Sigmoid colon (tissue), 7 donors: Measurements from ENCODE around the gene TSACC. TPM values are rescaled to one million over a fixed set of nuclear protein-coding genes. Genes with fewer than 3 reads are reported as not detected.
"Not testable (repeated sequence)": the region's sequence is repeated elsewhere in the genome, so short reads cannot be mapped to it uniquely, and the experiment has no call there.

ENCODE experiments used
- DNase-seq: peaks from one replicate; pipeline ENCODE4 v3.0.0-alpha.2; 2019
- H3K27ac ChIP-seq, 4 donors: fragments of 200-600 bp; sonication (generic); one replicate each; pipeline ENCODE4 v1.5.1; 2016 to 2019; ENCODE audit warnings: mild to moderate bottlenecking in 1 of 4
- H3K27me3 ChIP-seq, 3 donors: fragments of 200-600 bp; sonication (generic); one replicate each; pipeline ENCODE4 v1.5.1; 2019; ENCODE audit warnings: mild to moderate bottlenecking in 1 of 3
- H3K36me3 ChIP-seq, 4 donors: fragments of 200-600 bp; sonication (generic); one replicate each; pipeline ENCODE4 v1.5.1; 2016 to 2019
- H3K4me1 ChIP-seq, 4 donors: fragments of 200-600 bp; sonication (generic); one replicate each; pipeline ENCODE4 v1.5.1; 2017 to 2019
- H3K4me3 ChIP-seq, 4 donors: fragments of 200-600 bp; sonication (generic); one replicate each; pipeline ENCODE4 v1.5.1; 2017 to 2019; ENCODE audit warnings: mild to moderate bottlenecking in 2 of 4, moderate library complexity in 1 of 4
- H3K9me3 ChIP-seq, 4 donors: fragments of 200-600 bp in 3 of 4; sonication (generic) in 3 of 4; one replicate each; pipeline versions ENCODE4 v1.5.1 to v1.6.1; 2013 to 2019
- CTCF ChIP-seq, 4 experiments: fragments of 450-650 bp in 3 of 4; fragments of 200-600 bp in 1 of 4; IDR thresholded peaks; one replicate each; pipeline ENCODE4 v1.5.1; 2016 to 2019; ENCODE audit warnings: antibody characterized with exemption in 4 of 4, mild to moderate bottlenecking in 3 of 4, moderate library complexity in 2 of 4
- EP300 ChIP-seq, 4 donors: sonication (generic); formaldehyde crosslinking; IDR thresholded peaks; one replicate each; pipeline ENCODE4 v1.6.1; 2017; ENCODE audit warnings: antibody characterized with exemption in 4 of 4
- POLR2A ChIP-seq, 2 donors: fragments of 450-650 bp; IDR thresholded peaks; one replicate each; pipeline ENCODE4 v1.6.1; 2016; ENCODE audit warnings: antibody characterized with exemption in 2 of 2, mild to moderate bottlenecking in 2 of 2, moderate library complexity in 2 of 2
- POLR2AphosphoS5 ChIP-seq, 4 donors: sonication (generic); formaldehyde crosslinking; IDR thresholded peaks; one replicate each; pipeline ENCODE4 v1.6.1; 2017; ENCODE audit warnings: antibody characterized with exemption in 4 of 4
- WGBS, 2 donors: extraction: QIAGEN DNeasy Blood & Tissue Kit; methylation state at CpG; one replicate each; pipeline ENCODE4 v1.1.7; 2013; 5-methylcytosine and 5-hydroxymethylcytosine counted together
- intact Hi-C: fragments of 100-400 bp; cut with DNase I; formaldehyde crosslinking; loops from one replicate; pipeline ENCODE4 v1.15.1; 2023
- polyA plus RNA-seq, 3 donors: library from polyadenylated mRNA; stranded (reverse); fragments of 200-250 nt; gene quantifications; one replicate each; pipeline ENCODE4 v1.2.3, GENCODE V29; 2013
- total RNA-seq, 4 donors: library from RNA; depleted of rRNA; stranded (reverse); fragments of >200 nt; gene quantifications; one replicate each; pipeline ENCODE4 v1.1.0, GENCODE V29; 2016
- donor health status: healthy with polysubstance abuse.
- donor health status: Bipolar disorder and iron deficiency.
- donor health status: healthy.

Gene TSACC
- total and polyA plus RNA-seq, 7 donors, result 0.48 to 1.1 TPM; not detected in 5

GRCh38 chr1:156308078-156308477 is 30.2 kb upstream of the TSACC start:
- Histone ChIP-seq H3K27ac (no peak overlapping the region), H3K36me3 (peaks cover 34 to 92% (median 55%) of the 10 kb centered on the region in 4 donors)
- peak in 1 of 4 experiments; percentile 10 for TF ChIP-seq CTCF (IDR thresholded peaks at IDR 0.05)
- TF ChIP-seq POLR2A (IDR thresholded peaks at IDR 0.05), result no peak

GRCh38 chr1:156310962-156311361 is 27.4 kb upstream of the TSACC start:
- DNase-seq, result peak; percentile 48

More at GRCh38 chr1:156308078-156308477, 30.2 kb upstream of the TSACC start:
- no peaks in the 10 kb centered on the region for H3K4me1 ChIP-seq
- no peaks in the 10 kb centered on the region for H3K9me3 ChIP-seq
- H3K4me3 ChIP-seq, result no peak overlapping the region
- intact Hi-C loops, result no loop called here
- H3K27me3 ChIP-seq, result no peaks in the 10 kb centered on the region
- DNase-seq, result no peak

DNA sequence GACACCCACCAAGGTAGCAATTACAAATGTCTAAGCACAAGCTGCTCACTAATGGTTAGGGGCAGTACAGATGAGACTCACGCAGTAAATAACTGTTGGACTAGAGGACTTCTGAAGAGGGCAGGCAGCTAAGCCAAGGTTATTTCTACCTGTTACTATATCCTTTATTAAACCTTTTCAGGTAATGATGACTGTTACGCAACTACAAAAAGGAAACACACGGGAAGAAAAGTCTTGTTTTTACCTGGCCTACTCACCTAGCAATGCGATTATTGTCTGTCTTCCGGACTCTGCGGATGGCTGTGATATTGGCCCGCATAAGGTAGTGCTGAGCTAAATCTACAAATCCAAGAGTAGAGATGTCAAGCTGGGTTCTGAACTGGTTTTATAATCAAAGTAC is 21.4 kb upstream of the TSACC start:
- TF ChIP-seq CTCF (IDR thresholded peaks at IDR 0.05) (no peak), POLR2AphosphoS5 (IDR thresholded peaks at IDR 0.05) (no peak)
- Histone ChIP-seq H3K27me3 (no peaks in the 10 kb centered on the region), H3K4me3 (no peak overlapping the region), H3K4me1 (no peaks in the 10 kb centered on the region), H3K9me3 (no peaks in the 10 kb centered on the region), H3K36me3 (peaks cover 56 to 100% (median 79%) of the 10 kb centered on the region in 4 donors), H3K27ac (no peak overlapping the region)
- 94 to 96% methylated on average over 7 of the region's 7 CpGs for WGBS, 2 donors
- DNase-seq, result peak; percentile 0
- intact Hi-C loops, result no loop called here

More at GRCh38 chr1:156310962-156311361, 27.4 kb upstream of the TSACC start:
- intact Hi-C loops, result no loop called here
- Histone ChIP-seq H3K4me3 (no peak overlapping the region), H3K36me3 (peaks cover 42 to 98% (median 73%) of the 10 kb centered on the region in 4 donors), H3K9me3 (no peaks in the 10 kb centered on the region), H3K27me3 (no peaks in the 10 kb centered on the region), H3K27ac (no peak overlapping the region), H3K4me1 (no peaks in the 10 kb centered on the region)
- TF ChIP-seq POLR2AphosphoS5 (IDR thresholded peaks at IDR 0.05), result no peak
- no peak for TF ChIP-seq POLR2A (IDR thresholded peaks at IDR 0.05)
- TF ChIP-seq EP300 (IDR thresholded peaks at IDR 0.05), result no peak
- 52 to 81% methylated on average over 6 of the region's 6 CpGs for WGBS, 2 donors

- peaks cover 67 to 100% (median 83%) of the 10 kb centered on the region in 4 donors for H3K36me3 ChIP-seq
- H3K4me3 ChIP-seq, result no peak overlapping the region
Observed at GRCh38 chr1:156319664-156320063, 18.7 kb upstream of the TSACC start.

GRCh38 chr1:156320560-156320959 is 17.8 kb upstream of the TSACC start:
- no peak for DNase-seq
- no peaks in the 10 kb centered on the region for H3K27me3 ChIP-seq
- intact Hi-C loops, result no loop called here
- no peak overlapping the region for H3K4me3 ChIP-seq
- no peak overlapping the region for H3K27ac ChIP-seq
- peaks cover 65 to 100% (median 79%) of the 10 kb centered on the region in 4 donors for H3K36me3 ChIP-seq
- no peaks in the 10 kb centered on the region for H3K4me1 ChIP-seq
- WGBS, 2 donors, result 75 to 85% methylated on average over 3 of the region's 3 CpGs
- no peaks in the 10 kb centered on the region for H3K9me3 ChIP-seq
- no peak for TF ChIP-seq EP300 (IDR thresholded peaks at IDR 0.05)
- TF ChIP-seq CTCF (IDR thresholded peaks at IDR 0.05), result no peak
- TF ChIP-seq POLR2A (IDR thresholded peaks at IDR 0.05), result no peak

More at GRCh38 chr1:156319664-156320063, 18.7 kb upstream of the TSACC start:
- intact Hi-C loops, result no loop called here
- no peaks in the 10 kb centered on the region for H3K4me1 ChIP-seq
- no peak overlapping the region for H3K27ac ChIP-seq
- H3K27me3 ChIP-seq, result no peaks in the 10 kb centered on the region
- 87 to 94% methylated on average over 1 of the region's 1 CpG for WGBS, 2 donors
- no peak for DNase-seq
- no peaks in the 10 kb centered on the region for H3K9me3 ChIP-seq
- TF ChIP-seq POLR2A (IDR thresholded peaks at IDR 0.05), result no peak
- TF ChIP-seq EP300 (IDR thresholded peaks at IDR 0.05), result no peak
- TF ChIP-seq CTCF (IDR thresholded peaks at IDR 0.05), result peak in 3 of 4 experiments; percentile 10 to 35 (median 17)

GRCh38 chr1:156323179-156323578 is 15.1 kb upstream of the TSACC start:
- H3K27ac ChIP-seq, intact Hi-C loops, H3K4me3 ChIP-seq, H3K9me3 ChIP-seq, H3K27me3 ChIP-seq, H3K4me1 ChIP-seq: not testable (repeated sequence)
- peak; percentile 4 for DNase-seq
- peaks cover 47 to 90% (median 56%) of the 10 kb centered on the region in 4 donors for H3K36me3 ChIP-seq
- WGBS, 2 donors, result 95 to 98% methylated on average over 9 of the region's 9 CpGs
